ENCODE measurements around the gene LMTK3. TPM values are rescaled to one million over a fixed set of nuclear protein-coding genes. Genes with fewer than 3 reads are reported as not detected.

LMTK3 gene
- total RNA-seq, 4 donors from 2014 or later, result 0.17 to 0.57 (median 0.37) TPM

DNA sequence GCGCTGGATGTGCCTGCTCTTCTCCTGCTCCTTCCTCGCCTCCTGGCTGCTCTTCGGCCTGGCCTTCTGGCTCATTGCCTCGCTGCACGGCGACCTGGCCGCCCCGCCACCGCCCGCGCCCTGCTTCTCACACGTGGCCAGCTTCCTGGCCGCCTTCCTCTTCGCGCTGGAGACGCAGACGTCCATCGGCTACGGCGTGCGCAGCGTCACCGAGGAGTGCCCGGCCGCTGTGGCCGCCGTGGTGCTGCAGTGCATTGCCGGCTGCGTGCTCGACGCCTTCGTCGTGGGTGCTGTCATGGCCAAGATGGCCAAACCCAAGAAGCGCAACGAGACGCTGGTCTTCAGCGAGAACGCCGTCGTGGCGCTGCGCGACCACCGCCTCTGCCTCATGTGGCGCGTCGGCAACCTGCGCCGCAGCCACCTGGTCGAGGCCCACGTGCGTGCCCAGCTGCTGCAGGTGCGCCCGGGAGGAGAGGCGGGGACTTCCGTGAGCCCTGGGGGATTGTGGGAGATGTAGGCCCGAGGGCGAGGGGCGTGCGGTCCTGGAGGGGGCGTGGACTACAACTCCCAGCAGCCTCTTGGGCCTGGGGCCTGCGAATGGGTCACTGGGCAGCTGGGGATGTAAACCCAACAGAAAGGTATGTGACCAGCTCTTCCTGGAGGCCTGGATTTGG is 49.5 kb downstream of the LMTK3 start:
- DNase-seq (ENCODE audit: extremely low spot score), result no peak
- Histone ChIP-seq H3K36me3 (peaks cover 0 to 14% (median under 1%) of the 10 kb centered on the region in 4 donors), H3K27me3 (no peaks in the 10 kb centered on the region), H3K4me1 (no peaks in the 10 kb centered on the region), H3K9me3 (no peaks in the 10 kb centered on the region), H3K4me3 (no peak overlapping the region), H3K27ac (replicated peaks in 1 of 4) (no peak overlapping the region)
- TF ChIP-seq, protein P1, sequence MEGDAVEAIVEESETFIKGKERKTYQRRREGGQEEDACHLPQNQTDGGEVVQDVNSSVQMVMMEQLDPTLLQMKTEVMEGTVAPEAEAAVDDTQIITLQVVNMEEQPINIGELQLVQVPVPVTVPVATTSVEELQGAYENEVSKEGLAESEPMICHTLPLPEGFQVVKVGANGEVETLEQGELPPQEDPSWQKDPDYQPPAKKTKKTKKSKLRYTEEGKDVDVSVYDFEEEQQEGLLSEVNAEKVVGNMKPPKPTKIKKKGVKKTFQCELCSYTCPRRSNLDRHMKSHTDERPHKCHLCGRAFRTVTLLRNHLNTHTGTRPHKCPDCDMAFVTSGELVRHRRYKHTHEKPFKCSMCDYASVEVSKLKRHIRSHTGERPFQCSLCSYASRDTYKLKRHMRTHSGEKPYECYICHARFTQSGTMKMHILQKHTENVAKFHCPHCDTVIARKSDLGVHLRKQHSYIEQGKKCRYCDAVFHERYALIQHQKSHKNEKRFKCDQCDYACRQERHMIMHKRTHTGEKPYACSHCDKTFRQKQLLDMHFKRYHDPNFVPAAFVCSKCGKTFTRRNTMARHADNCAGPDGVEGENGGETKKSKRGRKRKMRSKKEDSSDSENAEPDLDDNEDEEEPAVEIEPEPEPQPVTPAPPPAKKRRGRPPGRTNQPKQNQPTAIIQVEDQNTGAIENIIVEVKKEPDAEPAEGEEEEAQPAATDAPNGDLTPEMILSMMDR (IDR thresholded peaks at IDR 0.05), result no peak
- TF ChIP-seq EP300 (IDR thresholded peaks at IDR 0.05), result no peak
- no peak for TF ChIP-seq POLR2A (IDR thresholded peaks at IDR 0.05; ENCODE audit: low read depth)
- no peak for TF ChIP-seq POLR2AphosphoS5 (IDR thresholded peaks at IDR 0.05)
- intact Hi-C loops (cut with DNase I), result no loop called here
- 71% methylated on average over 52 of the region's 62 CpGs for WGBS

DNA sequence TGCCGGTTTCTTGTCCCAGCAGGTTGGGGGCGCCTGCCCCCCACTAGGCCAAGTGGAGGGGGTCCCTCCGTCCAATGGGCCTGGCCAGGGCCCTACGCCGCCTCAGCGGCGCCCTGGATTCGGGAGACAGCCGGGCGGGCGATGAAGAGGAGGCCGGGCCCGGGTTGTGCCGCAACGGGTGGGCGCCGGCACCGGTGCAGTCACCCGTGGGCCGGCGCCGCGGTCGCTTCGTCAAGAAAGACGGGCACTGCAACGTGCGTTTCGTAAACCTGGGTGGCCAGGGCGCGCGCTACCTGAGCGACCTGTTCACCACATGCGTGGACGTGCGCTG is 50.0 kb downstream of the LMTK3 start:
- H3K4me1 ChIP-seq, result no peaks in the 10 kb centered on the region
- no peak for DNase-seq (ENCODE audit: extremely low spot score)
- 91% methylated on average over 9 of the region's 36 CpGs for WGBS
- no peaks in the 10 kb centered on the region for H3K27me3 ChIP-seq
- H3K27ac ChIP-seq (replicated peaks in 1 of 4), result no peak overlapping the region
- no peaks in the 10 kb centered on the region for H3K9me3 ChIP-seq
- peaks cover 0 to 19% (median 5%) of the 10 kb centered on the region in 4 donors for H3K36me3 ChIP-seq
- H3K4me3 ChIP-seq, result no peak overlapping the region
- intact Hi-C loops (cut with DNase I), result no loop called here
- TF ChIP-seq, protein P1 (IDR thresholded peaks at IDR 0.05), result no peak
- TF ChIP-seq POLR2AphosphoS5 (IDR thresholded peaks at IDR 0.05) (no peak), POLR2A (IDR thresholded peaks at IDR 0.05; ENCODE audit: low read depth) (no peak), EP300 (IDR thresholded peaks at IDR 0.05) (no peak)

- Histone ChIP-seq H3K4me1 (no peaks in the 10 kb centered on the region), H3K27ac (replicated peaks in 1 of 4) (no peak overlapping the region), H3K4me3 (no peak overlapping the region), H3K36me3 (peaks cover 8 to 53% (median 39%) of the 10 kb centered on the region in 4 donors), H3K9me3 (no peaks in the 10 kb centered on the region), H3K27me3 (no peaks in the 10 kb centered on the region)
- 83% methylated on average over 2 of the region's 2 CpGs for WGBS
- no peak for DNase-seq (ENCODE audit: extremely low spot score)
- intact Hi-C loops (cut with DNase I), result no loop called here
- no peak for TF ChIP-seq EP300 (IDR thresholded peaks at IDR 0.05)
- no peak for TF ChIP-seq POLR2AphosphoS5 (IDR thresholded peaks at IDR 0.05)
- TF ChIP-seq POLR2A (IDR thresholded peaks at IDR 0.05; ENCODE audit: low read depth), result no peak
- TF ChIP-seq, protein P1 (IDR thresholded peaks at IDR 0.05), result no peak
These were observed 53.6 kb downstream of the LMTK3 start for GRCh38 chr19:48458016-48458415.

- Histone ChIP-seq H3K9me3 (no peaks in the 10 kb centered on the region), H3K36me3 (peaks cover 18 to 56% (median 50%) of the 10 kb centered on the region in 4 donors), H3K27me3 (no peaks in the 10 kb centered on the region), H3K27ac (replicated peaks in 1 of 4) (no peak overlapping the region), H3K4me1 (no peaks in the 10 kb centered on the region), H3K4me3 (no peak overlapping the region)
- TF ChIP-seq EP300 (IDR thresholded peaks at IDR 0.05) (no peak), POLR2AphosphoS5 (IDR thresholded peaks at IDR 0.05) (no peak), POLR2A (IDR thresholded peaks at IDR 0.05; ENCODE audit: low read depth) (no peak)
- TF ChIP-seq, protein P1 (IDR thresholded peaks at IDR 0.05), result no peak
- DNase-seq (ENCODE audit: extremely low spot score), result no peak
- WGBS, result 100% methylated on average over 3 of the region's 4 CpGs
- intact Hi-C loops (cut with DNase I), result no loop called here
These were observed 54.8 kb downstream of the LMTK3 start for GRCh38 chr19:48456864-48457263.
